Caco-2 (cell line): ENCODE measurements around the gene ZXDC. TPM values are rescaled to one million over a fixed set of nuclear protein-coding genes. Genes with fewer than 3 reads are reported as not detected.

Source experiments
- BruUV-seq: library from RNA; stranded (reverse); fragments of 400-500 nt; replicated peaks from 2 replicates; lab custom pipeline; 2021; lab: Mats Ljungman, UMichigan
- CTCF ChIA-PET: fragments of 300-600 bp; sonication (Branson Sonifier 250); formaldehyde crosslinking; loops from one replicate; lab custom pipeline; 2022; ENCODE audit warnings: antibody characterized with exemption; lab: Charles Lee
- POLR2A ChIA-PET: fragments of 300-600 bp; sonication (Branson Sonifier 250); formaldehyde crosslinking; loops from one replicate; lab custom pipeline; 2022; ENCODE audit warnings: antibody characterized with exemption; lab: Charles Lee
- DNase-seq, 2 experiments: peaks; one replicate each; pipeline versions ENCODE4 v3.0.0 to v3.0.0-alpha.2; 2020 to 2022
- H3K27me3 ChIP-seq: replicated peaks from 2 replicates; pipeline ENCODE4 v1.6.0; 2011; ENCODE audit warnings: low read length; ENCODE audit not compliant: control insufficient read depth, insufficient read depth
- H3K36me3 ChIP-seq: 2 replicates; pipeline ENCODE4 v1.5.1; 2011; ENCODE audit warnings: low read length; ENCODE audit not compliant: control insufficient read depth, insufficient read depth
- H3K4me1 ChIP-seq: fragments of 250-450 bp; sonication (Bioruptor Pico); 2 replicates; pipeline ENCODE4 v1.5.1; 2020; ENCODE audit warnings: mild to moderate bottlenecking
- H3K4me3 ChIP-seq: 2 replicates; pipeline ENCODE4 v1.5.1; 2011; ENCODE audit warnings: low read depth, mild to moderate bottlenecking, control low read depth, low read length
- H3K9me3 ChIP-seq: fragments of 250-450 bp; sonication (Bioruptor Pico); 2 replicates; pipeline ENCODE4 v1.5.1; 2020; ENCODE audit warnings: mild to moderate bottlenecking, moderate library complexity
- H3K27ac Mint-ChIP-seq: one replicate; pipeline ENCODE4 v1.8.0; 2022; ENCODE audit warnings: mixed read lengths; ENCODE audit not compliant: unreplicated experiment
- H3K27me3 Mint-ChIP-seq: one replicate; pipeline ENCODE4 v1.8.0; 2022; ENCODE audit warnings: mixed read lengths; ENCODE audit not compliant: insufficient read depth, unreplicated experiment
- H3K36me3 Mint-ChIP-seq: one replicate; pipeline ENCODE4 v1.8.0; 2022; ENCODE audit warnings: mild to moderate bottlenecking, mixed read lengths; ENCODE audit not compliant: insufficient read depth, unreplicated experiment
- H3K4me1 Mint-ChIP-seq: one replicate; pipeline ENCODE4 v1.8.0; 2022; ENCODE audit warnings: low read depth, mixed read lengths; ENCODE audit not compliant: unreplicated experiment
- H3K4me3 Mint-ChIP-seq: one replicate; pipeline ENCODE4 v1.8.0; 2022; ENCODE audit warnings: mild to moderate bottlenecking, moderate library complexity, mixed read lengths; ENCODE audit not compliant: unreplicated experiment
- H3K9me3 Mint-ChIP-seq: one replicate; pipeline ENCODE4 v1.8.0; 2022; ENCODE audit warnings: mixed read lengths; ENCODE audit not compliant: unreplicated experiment
- intact Hi-C: fragments of 100-400 bp; cut with micrococcal nuclease; formaldehyde crosslinking; loops from one replicate; pipeline ENCODE4 v1.10.0; 2022; ENCODE audit not compliant: unreplicated experiment
- total RNA-seq: library from RNA; stranded (reverse); gene quantifications from 2 replicates; pipeline ENCODE4 v1.2.3, GENCODE V29; 2022
- TF ChIP-seq, protein P1 (sequence below), 2 experiments: fragments of 200-600 bp in 1 of 2; IDR thresholded peaks; 1 replicate in 1 of 2; 2 replicates in 1 of 2; pipeline versions ENCODE4 v1.5.1 to v1.8.0; 2011 to 2022; ENCODE audit warnings: antibody characterized with exemption in 1 of 2, control low read depth in 1 of 2, inconsistent platforms in 1 of 2, low read depth in 1 of 2, low read length in 1 of 2, mild to moderate bottlenecking in 1 of 2, moderate library complexity in 1 of 2; ENCODE audit not compliant: insufficient read depth in 1 of 2, severe bottlenecking in 1 of 2, unreplicated experiment in 1 of 2

Gene ZXDC
- total RNA-seq, 1 experiment from 2014 or later: 28.7 TPM

DNA sequence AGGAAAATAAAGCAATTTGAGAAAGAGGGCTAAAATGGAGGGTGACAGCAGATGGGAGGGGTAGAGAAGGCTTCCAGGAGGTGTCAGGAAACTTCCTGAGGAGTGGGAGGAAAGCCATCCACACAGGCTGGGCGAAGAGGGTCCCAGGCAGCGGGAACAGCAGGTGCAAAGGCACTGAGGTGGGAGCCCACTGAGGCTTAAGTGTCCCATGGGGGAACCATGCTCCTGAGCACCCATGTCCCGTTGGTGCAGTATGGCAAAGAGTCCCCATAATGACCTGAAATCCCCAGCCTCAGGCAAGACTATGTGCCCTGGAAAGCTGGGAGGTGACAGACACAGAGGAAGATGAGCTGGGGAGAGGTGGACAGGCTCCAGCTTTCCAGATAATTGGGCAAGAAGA lies 50.9 kb downstream of the ZXDC start:
- no peak overlapping the region for H3K4me3 ChIP-seq
- Mint-ChIP-seq H3K4me3 (no peak overlapping the region), H3K4me1 (no peaks in the 10 kb centered on the region), H3K36me3 (no peaks in the 10 kb centered on the region), H3K27ac (no peak overlapping the region), H3K27me3 (no peaks in the 10 kb centered on the region), H3K9me3 (peaks cover 21% of the 10 kb centered on the region)
- DNase-seq: no peak
- peaks cover 13% of the 10 kb centered on the region for H3K9me3 ChIP-seq
- TF ChIP-seq, protein P1, sequence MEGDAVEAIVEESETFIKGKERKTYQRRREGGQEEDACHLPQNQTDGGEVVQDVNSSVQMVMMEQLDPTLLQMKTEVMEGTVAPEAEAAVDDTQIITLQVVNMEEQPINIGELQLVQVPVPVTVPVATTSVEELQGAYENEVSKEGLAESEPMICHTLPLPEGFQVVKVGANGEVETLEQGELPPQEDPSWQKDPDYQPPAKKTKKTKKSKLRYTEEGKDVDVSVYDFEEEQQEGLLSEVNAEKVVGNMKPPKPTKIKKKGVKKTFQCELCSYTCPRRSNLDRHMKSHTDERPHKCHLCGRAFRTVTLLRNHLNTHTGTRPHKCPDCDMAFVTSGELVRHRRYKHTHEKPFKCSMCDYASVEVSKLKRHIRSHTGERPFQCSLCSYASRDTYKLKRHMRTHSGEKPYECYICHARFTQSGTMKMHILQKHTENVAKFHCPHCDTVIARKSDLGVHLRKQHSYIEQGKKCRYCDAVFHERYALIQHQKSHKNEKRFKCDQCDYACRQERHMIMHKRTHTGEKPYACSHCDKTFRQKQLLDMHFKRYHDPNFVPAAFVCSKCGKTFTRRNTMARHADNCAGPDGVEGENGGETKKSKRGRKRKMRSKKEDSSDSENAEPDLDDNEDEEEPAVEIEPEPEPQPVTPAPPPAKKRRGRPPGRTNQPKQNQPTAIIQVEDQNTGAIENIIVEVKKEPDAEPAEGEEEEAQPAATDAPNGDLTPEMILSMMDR (IDR thresholded peaks at IDR 0.05; ENCODE audit: insufficient read depth in 1 of 2, low read depth in 1 of 2, low read length in 1 of 2, severe bottlenecking in 1 of 2, unreplicated experiment in 1 of 2): no peak
- CTCF ChIA-PET: no interaction called here
- intact Hi-C loops: no loop called here
- POLR2A ChIA-PET: no interaction called here
- H3K36me3 ChIP-seq: no peaks in the 10 kb centered on the region
- BruUV-seq: no TSS peak
- H3K4me1 ChIP-seq: 0 out of 2 replicates have a peak, but pooled peaks cover 4% of the 10 kb centered on the region
- H3K27me3 ChIP-seq: no peaks in the 10 kb centered on the region

DNA sequence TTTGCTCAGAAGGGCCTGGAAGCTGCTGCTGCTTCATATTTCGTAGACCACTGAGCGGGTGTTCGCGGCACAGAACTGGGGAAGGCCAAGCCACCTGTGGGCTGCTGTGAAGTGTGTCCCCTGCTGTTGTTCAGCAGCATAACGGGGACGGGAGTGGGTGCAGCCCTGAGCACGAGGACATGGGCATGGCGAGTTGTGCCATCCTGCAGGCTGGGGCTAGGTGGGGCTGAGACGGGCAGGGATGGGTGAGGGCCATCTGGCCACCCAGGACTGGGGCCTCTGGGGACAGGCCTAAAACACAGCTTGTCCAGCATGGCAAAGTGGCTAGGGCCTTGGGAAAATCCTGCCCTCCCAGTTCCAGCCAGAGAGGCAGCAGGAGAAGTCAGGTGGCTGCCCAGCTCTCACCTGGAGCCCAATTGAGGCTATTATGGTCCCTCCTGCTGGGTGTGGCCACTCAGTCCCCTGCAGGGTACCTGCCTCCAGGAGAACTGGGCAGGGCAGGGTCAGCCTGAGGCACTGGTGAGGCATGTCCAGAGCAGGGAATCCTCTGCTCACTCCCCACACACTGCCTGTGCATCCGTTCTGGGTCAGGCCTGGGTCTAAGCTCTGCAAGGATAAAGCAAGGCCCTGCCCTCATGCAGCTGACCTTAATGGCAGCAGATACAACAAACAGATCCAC lies 51.5 kb downstream of the ZXDC start:
- ChIA-PET CTCF (no interaction called here), POLR2A (no interaction called here)
- peak in 1 of 2 experiments; percentile 27 for DNase-seq
- H3K4me3 ChIP-seq: no peak overlapping the region
- Mint-ChIP-seq H3K4me3 (no peak overlapping the region), H3K9me3 (peaks cover 21% of the 10 kb centered on the region), H3K27ac (no peak overlapping the region), H3K4me1 (no peaks in the 10 kb centered on the region), H3K36me3 (no peaks in the 10 kb centered on the region), H3K27me3 (no peaks in the 10 kb centered on the region)
- peaks cover 13% of the 10 kb centered on the region for H3K9me3 ChIP-seq
- TF ChIP-seq, protein P1 (IDR thresholded peaks at IDR 0.05; ENCODE audit: insufficient read depth in 1 of 2, low read depth in 1 of 2, low read length in 1 of 2, severe bottlenecking in 1 of 2, unreplicated experiment in 1 of 2): no peak
- H3K36me3 ChIP-seq: no peaks in the 10 kb centered on the region
- no peaks in the 10 kb centered on the region for H3K27me3 ChIP-seq
- intact Hi-C loops: no loop called here
- no TSS peak for BruUV-seq
- 0 out of 2 replicates have a peak, but pooled peaks cover 4% of the 10 kb centered on the region for H3K4me1 ChIP-seq

DNA sequence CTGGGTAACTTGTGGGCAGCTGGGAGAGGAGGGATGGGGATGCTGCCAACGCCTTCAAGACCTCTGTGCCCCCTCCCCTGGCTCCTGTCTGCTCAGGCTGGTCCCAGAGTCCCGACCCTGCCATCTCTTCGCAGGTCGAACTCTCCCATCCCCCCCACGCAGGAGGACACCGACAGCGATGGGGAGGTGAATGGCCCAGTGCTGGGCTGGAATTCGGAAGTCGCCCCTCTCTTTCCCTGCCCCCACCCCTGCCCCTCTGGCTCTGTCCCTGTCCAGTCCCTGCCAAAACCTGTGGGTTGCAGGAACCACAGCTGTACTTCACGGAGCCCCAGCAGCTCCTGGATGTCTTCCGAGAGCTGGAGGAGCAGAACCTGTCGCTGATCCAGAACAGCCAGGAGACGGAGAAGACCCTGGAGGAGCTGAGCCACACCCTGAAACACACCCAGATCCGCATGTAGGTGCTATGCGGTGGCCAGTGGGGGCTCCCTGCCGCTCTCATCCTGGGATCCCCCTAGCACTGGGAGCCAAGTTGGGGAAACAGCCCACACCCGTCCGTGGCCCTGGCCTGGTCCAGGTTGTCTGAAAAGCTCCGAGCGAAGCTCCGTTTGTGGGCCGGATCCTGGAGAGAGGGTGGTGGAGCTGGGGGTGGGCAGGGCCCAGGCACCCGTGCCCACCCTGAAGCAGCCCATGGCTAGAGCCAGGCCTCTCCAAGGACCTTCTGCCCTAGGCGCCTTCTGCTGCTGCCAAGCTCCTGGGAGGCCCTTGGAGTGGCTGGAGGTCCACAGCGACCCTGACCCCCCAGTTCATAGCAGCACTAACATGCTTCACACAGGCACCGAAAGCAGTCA lies 52.3 kb downstream of the ZXDC start:
- H3K9me3 Mint-ChIP-seq: peaks cover 21% of the 10 kb centered on the region
- ChIA-PET CTCF (no interaction called here), POLR2A (no interaction called here)
- TF ChIP-seq, protein P1 (IDR thresholded peaks at IDR 0.05; ENCODE audit: insufficient read depth in 1 of 2, low read depth in 1 of 2, low read length in 1 of 2, severe bottlenecking in 1 of 2, unreplicated experiment in 1 of 2): no peak
- no peak for DNase-seq
- no peaks in the 10 kb centered on the region for H3K36me3 Mint-ChIP-seq
- intact Hi-C loops: no loop called here
- no peaks in the 10 kb centered on the region for H3K27me3 Mint-ChIP-seq
- H3K9me3 ChIP-seq: peaks cover 13% of the 10 kb centered on the region
- H3K4me1 Mint-ChIP-seq: no peaks in the 10 kb centered on the region
- no peaks in the 10 kb centered on the region for H3K36me3 ChIP-seq
- H3K4me1 ChIP-seq: 0 out of 2 replicates have a peak, but pooled peaks cover 4% of the 10 kb centered on the region
- no peak overlapping the region for H3K27ac Mint-ChIP-seq
- no peak overlapping the region for H3K4me3 Mint-ChIP-seq
- no peak overlapping the region for H3K4me3 ChIP-seq
- BruUV-seq: no TSS peak
- no peaks in the 10 kb centered on the region for H3K27me3 ChIP-seq
